HG02884 (cell line): ENCODE data around the gene NOXRED1.
A peak's percentile ranks its signal among the peaks of the same experiment; 100 is the strongest.
"Not testable (repeated sequence)": the region's sequence is repeated elsewhere in the genome, so short reads cannot be mapped to it uniquely, and the experiment has no call there.

Experiments
- ATAC-seq: cut with Tn5 transposase; IDR thresholded peaks from one replicate; pipeline ENCODE4 v1.9.1; 2021; ENCODE audit warnings: mild to moderate bottlenecking, moderate library complexity; ENCODE audit not compliant: unreplicated experiment

Gene NOXRED1

DNA sequence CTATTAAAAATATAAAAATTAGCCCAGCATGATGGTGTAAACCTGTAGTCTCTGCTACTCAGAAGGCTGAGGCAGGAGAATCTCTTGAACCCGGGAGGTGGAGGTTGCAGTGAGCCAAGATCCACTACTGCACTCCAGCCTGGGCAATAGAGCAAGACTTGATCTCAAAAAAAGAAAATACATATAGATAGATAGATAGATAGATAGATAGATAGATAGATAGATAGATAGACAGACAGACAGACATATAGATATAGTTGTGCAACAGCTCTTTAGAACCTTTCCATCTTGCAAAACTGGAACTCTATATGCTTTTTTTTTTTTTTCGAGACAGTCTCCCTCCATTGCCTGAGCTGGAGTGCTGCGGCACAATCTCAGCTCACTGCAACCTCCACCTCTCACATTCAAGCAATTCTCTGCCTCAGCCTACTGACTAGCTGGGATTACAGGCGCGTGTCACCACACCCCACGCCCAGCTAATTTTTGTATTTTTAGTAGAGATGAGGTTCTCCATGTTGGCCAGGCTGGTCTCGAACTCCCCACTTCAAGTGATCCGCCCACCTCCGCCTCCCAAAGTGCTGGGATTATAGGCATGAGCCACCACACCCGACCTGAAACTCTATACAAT lies 7.8 kb downstream of the NOXRED1 start:
- not testable (repeated sequence) for ATAC-seq

DNA sequence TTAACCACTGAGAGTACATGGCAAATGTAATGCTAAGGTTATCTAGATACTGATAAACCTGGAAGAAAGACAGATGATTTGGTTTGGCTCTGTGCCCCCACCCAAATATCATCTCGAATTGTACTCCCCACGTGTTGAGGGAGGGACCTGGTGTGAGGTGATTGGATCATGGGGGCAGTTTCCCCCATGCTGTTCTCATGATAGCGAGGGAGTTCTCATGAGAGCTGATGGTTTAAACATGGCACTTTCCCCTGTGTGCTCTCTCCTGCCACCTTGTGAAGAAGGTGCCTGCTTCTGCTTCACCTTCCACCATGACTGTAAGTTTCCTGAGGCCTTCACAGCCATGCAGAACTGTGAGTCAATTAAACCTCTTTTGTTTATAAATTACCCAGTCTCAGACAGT lies 14.2 kb downstream of the NOXRED1 start:
- ATAC-seq, result no peak

DNA sequence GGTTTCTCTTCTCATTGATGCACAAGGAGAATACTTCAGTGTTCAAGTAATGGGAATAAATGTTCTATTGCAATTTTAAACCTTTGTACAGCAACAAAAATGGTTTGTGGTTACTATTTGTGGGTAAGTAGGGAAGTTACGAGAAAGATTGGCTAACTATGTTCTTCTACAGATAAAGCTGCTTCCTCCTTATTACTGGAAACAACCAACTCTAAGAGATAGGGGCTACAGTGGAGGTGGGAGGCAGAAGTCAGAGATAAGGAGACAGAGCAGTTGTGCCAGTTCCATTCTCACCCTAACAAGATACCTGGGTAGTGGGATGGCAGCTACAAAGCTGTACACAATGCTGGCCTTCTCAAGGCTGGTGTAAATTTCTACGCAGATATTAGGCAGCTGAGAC lies 16.2 kb downstream of the NOXRED1 start:
- no peak for ATAC-seq

DNA sequence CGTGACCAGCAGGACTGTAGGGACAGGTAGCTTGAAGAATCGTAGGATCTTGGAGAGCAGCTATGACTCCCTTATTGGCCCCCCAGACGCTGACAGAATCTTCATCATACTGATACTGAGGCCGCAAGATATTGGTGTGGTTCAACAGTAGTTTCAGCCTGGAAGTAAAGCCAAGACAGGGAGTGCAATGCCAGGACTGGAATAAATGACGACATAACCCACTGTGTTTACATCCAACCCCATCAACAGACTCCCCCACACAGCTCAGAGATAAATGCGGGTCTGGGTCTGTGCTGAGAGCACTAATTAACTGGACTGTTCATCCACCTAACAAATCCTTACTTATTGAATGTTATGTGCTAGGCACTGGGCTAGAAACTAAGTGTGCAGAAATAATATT lies 16.6 kb downstream of the NOXRED1 start:
- ATAC-seq, result no peak

DNA sequence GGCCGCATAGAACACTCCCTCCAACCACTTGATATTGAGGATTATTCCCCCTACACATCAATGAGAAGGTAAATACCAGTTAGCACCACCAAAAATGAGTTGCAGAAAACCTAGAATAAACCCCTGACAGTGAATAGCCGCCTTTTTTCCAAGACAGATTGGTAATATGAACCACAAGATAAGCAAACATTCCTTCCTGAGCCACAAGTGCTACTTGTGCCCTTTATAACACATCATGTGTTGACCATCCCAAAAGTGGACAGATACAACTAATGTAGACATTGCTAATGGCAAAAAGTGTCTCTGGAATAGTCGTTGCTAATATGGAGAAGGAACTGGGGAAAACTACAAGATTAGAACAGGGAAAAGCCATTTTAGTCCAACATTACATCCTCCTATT lies 17.2 kb downstream of the NOXRED1 start:
- ATAC-seq, result no peak

DNA sequence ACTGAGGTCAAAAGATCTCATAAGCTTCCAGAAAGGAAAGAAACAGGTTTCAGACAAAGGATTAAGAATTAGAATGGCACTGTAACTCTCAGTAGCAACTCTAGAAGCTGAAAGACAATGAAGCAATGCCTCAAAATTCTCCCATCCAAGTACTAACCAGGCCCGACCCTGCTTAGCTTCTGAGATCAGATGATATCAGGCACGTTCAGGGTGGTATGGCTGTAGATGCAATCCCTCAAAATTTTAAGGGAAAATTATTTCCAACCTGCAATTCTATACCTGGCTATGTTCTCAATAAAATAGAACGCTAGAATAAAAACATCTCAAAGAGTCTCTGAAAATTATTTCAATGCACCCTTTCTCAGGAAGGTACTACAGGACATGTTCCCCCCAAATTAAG lies 19.6 kb downstream of the NOXRED1 start:
- no peak for ATAC-seq

DNA sequence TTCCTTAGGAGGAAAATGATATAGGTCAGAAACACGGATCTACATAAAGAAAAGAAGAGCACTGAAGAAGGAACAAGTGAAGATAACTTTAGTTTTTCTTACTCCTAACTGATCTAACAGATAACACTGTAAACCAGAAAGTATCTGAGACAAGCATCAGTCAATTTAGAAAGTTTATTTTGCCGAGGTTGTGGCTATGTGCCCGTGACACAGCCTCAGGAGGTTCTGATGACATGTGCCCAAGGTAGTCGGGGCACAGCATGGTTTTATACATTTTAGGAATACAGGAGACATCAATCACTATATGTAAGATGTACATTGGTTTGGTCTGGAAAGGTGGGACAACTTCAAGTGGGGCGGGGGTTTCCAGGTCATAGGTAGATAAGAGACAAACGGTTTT lies 23.1 kb downstream of the NOXRED1 start:
- ATAC-seq, result no peak

DNA sequence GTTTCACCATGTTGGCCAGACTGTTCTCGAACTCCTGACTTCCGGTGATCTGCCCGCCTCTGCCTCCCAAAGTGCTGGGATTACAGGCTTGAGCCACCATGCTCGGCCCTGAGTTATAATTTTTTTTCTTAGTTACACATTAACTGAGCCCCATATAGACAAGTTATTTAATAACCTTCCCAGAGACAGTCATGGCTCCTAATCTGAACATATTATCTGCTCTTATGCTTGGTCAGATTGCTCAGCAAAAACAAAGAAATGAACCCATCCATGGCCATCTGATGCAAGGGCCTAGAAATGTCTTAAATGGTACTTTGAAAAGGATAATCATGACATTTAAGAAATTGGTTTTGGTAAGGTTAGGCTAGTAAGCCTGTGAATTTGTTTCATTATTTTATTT lies 33.1 kb downstream of the NOXRED1 start:
- no peak for ATAC-seq

DNA sequence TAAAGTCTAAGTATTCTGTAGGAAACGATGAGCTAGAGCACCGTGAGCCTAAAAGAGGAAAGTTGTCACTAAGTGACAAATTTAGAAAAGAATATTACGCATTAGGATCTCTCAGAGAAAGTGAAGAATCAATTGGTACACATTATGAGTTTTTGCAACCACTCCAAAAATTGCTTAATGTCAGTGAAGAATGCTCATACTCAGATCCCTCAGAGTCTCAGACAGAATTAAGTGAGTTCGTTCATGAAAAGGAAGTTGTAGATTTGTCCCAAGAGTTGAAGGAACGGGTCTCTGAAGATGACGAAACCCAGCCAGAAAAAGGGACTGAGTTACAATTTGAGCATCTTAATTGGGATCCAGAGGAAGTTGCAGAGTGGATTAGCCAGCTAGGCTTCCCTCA lies 44.6 kb downstream of the NOXRED1 start:
- ATAC-seq, result no peak

DNA sequence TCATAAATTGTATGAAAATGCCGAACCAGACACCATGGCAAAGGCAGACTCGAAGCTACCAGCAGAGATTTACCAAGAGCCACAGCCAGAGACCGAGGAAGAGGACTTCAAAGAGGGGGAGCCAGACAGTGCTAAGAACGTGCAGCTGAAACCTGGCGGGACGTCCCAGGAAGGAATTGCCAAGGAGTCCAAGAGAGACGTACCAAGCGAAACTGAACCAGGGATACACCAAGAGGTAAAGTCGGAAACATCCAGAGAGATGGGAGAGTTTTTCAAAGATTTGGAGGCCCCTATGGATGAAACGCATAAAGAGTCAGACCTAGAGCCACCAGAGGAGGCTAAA lies 45.9 kb downstream of the NOXRED1 start:
- no peak for ATAC-seq

DNA sequence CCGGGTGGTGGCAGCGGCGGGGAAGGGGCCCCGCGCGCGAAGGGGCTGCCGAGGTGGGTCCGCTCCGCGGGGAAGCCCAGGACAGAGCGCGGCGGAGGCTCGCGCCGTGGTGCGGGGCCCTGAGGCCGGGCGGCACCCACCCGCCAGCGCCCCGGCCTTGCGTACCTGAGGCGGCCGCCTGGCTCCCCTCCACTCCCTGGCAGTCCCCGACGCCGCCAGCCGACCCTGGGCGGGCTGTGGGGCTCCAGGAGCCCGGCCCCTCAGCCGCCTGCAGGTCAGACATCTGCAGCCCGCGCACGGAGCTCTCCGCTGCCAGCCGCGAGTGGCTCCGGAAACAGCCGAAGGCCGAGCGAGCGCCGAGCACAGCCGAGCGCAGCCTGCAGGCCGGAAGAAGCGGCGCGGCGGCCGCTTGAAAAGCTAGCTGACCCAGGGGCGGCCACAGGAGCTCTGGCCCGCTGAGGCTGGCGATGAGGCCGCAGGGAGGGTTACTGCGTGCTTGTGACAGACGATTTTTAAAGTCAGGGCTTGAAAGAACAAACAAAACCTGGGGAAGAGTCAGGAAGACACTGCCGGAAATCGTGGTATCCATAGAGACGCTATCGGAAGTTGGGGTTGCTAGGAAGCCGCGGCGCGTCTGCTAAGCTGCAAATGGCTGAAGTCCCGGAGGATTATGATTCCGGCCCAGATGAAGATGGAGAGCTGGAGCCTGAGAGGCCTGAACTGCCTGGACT lies 46.4 kb downstream of the NOXRED1 start, which contains the start of the genes SAMD15 and TMED8:
Gene SAMD15, plus strand, starts transcription at position 609 of the 731 bp plus-strand sequence. Its CDS starts 40 bp downstream, at position 649.
Gene TMED8, minus strand, starts transcription at position 324 of the 731 bp plus-strand sequence. Its CDS starts 41 bp downstream, at position 283.
- ATAC-seq, result peak; percentile 81

DNA sequence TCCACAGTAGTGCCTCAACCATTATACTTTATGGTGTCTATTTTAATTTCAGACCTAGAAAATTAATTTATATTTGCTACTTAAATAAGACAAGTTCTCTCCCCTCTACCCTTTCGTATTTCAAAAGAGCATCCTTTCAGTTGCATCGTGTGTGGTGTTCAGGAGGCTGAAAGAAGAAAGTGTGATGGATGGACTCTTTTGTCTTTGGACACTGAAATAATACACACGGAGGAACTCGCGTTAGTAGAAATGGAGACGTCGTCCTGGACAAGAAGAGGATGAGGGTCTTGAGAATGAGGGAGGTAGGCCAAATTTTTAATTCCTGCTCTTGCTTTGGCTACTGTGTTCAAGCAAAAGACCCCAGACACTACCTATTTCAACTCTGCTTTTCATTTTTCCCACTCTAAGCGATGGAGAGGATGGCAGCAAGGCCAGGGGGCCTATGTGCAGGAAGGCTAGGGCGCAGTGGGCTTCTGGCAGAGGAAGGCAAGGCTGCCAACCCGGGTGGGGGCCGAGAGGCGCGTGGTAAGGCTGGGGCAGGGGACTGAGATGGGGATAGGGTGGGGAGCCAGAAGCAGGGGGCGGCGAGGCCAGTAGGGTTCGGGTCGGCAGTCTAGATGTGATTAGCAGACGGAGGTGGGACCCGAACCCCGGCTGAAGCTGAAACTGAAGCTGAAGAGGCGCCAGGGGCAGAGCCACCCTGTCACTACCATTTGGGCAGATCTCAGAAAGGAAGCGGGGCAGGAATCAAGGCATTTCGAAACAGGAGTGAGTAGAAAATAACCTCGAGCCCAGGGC lies 47.2 kb downstream of the NOXRED1 start:
- peak; percentile 7 for ATAC-seq

DNA sequence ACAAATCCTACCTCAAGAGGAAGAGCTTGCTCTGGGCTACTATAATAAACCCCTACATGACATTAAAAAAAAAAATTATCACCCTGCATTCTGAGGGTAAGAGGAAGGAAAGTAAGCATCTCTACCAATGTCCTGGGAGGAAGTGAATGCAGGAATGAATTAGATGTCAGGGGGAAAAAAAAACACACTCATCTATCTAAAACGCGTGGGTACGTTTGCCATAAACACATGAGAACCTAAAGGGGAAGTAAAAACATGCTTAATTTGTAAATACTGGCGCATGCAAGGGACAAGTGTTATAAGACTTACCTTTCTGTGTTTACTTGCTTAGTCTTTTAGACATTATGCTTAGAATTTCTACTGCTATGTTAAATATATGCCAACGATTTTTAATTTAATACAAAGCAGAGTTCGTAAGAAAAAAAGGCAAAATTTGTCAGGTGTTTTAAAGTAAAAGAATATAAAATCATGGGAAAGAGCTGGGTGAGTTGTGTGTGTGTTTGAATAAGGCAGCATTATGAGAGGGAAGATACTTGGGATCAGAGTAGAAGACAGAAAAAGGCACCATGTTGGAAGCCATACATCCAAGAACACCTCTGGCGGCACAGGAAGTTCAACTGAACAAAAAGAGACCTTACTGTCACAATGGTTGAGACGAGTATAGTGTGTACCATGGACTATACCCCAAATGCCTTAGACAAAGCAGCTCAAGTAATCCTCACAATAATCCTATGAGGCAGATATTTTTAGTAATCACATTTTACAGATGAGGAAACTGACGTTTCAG lies 48.0 kb downstream of the NOXRED1 start:
- no peak for ATAC-seq

DNA sequence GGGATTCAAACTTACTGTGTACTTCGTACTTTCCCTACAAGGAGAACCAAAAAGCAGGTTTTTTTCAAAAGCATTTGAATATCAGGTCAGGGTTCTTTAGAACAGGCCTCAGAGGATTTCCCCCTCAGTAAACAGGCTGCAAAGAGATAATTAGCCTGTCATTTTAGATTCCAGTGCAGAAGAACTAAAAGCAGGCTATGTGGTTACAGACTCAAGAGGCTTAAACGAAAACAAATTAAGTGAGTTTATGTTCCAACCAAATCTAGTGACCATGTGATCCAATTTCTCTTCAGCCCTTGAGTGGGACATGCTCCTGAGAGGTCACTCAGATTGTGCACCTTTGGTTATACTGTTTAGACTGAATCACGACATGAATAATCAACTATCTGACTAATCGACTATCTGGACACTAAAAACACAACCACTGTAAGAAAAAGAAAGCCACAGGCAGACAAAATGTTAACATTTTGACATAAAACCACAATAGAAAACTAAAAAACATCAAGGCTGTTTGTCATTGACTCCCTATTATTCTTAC lies 51.0 kb downstream of the NOXRED1 start:
- no peak for ATAC-seq

DNA sequence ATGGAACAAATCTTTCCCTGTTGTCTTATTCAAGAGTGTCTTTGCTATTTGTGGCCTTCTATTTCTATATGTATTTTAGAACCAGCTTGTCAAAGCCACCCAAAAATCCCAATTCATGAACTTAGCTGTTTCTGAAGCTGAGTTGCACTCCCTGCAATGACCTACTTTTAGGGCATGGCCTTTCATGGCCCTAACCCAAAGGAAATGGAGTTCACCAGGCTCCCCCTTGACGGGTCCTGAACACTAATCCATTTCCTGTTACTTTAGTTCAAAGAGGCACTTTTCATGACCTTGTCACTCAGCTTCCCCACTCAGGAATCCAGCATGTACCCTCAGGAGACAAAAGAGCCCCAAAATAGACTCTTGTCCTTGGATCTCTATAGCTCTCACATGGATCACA lies 54.0 kb downstream of the NOXRED1 start:
- ATAC-seq, result no peak

DNA sequence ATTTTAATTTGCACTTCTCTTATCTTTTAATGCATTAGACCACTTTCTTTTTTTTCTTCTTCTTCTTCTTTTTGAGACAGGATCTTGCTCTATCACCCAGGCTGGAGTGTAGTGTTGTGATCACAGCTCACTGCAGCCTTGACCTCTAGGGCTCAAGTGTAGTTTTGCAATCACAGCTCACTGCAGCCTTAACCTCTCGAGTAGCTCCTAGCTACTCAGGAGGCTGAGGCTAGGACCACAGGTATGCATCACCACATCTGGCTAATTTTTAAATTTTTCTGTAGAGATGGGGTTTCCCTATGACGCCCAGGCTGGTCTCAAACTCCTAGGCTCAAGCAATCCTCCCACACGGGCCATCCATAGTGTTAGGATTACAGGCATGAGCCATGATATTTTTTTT lies 59.2 kb downstream of the NOXRED1 start:
- ATAC-seq, result no peak

DNA sequence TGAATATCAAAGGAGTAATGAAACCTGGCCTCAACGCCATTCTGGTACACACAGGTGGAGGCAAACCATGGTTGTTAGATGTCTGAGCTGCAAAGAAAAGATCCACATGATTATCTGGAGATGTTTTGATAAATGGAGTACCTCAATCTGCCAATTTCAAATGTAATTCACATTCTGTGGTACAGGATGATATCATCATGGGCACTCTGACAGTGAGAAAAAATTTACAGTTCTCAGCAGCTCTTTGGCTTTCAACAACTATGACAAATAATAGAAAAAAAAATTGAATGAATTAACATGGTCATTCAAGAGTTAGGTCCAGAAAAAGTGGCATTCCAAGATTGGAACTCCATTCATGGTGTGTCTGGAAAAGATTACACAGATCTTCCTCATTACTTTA lies 63.7 kb downstream of the NOXRED1 start:
- ATAC-seq, result no peak

DNA sequence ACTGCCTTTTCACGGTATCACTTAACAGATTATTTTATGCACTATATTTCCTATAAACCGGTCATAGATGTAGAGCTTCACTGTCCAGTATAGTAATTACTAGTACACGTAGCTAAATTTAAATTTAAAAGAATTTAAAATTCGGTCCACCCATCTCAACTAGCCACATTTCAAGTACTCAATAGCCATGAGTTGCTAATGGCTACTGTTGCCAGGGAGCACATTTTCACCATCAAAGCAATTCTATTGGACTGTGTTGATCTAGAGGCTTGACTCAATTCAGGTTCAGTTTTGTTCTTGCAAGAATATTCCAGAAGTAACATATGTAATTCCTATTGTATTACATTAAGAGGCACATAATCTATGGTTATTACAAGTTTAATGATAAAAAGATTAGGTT lies 66.4 kb downstream of the NOXRED1 start:
- ATAC-seq, result no peak

DNA sequence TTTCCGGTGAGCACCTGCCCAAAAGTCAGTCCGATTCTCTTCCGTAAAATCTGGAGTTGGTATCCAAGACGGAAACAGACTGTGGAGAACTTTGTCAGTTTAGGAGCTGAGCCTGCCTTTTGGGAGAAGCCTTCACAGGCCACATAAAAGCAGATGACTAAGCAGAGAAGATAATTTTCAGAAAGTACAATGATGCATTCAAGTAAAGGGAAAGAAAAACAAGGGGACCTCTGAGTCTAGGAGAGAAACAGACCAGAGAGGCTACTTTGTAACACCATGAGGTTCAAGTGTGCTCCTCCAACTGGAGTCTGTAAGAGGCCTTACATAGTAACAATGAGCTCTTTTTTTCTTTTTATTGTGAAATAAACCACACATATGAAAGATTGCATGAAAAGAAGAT lies 67.5 kb downstream of the NOXRED1 start:
- ATAC-seq, result no peak

DNA sequence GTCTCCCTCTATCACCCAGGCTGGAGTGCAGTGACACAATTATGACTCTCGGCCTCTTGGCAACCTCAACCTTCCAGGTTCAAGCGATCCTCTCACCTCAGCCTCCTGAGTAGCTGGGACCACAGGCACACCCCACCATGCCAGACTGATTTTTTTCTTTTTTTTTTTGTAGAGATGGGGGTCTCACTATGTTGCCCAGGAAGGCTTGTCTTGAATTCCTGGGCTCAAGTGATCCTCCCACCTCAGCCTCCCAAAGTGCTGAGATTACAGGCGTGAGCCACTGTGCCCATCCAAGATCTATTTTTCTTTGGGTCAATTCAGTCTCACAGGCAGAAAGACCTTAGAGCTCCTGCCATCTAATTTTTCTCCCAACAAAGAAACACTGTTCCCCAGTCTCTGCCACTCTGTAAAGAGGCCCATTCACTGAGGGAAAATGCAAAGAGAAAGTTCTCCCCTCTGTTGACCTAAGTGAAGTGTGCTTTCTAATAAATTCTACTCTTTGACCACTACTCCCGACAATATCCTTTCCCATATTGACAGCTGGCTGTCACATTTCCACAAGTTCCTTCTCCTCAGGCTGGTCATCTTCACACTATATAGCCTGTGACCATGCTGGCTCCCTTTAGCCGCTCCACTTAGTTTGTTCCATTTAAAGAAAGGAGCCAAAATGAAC lies 69.7 kb downstream of the NOXRED1 start:
- ATAC-seq, result no peak
